ENCODE measurements around the gene EXOSC1.

Gene EXOSC1

DNA sequence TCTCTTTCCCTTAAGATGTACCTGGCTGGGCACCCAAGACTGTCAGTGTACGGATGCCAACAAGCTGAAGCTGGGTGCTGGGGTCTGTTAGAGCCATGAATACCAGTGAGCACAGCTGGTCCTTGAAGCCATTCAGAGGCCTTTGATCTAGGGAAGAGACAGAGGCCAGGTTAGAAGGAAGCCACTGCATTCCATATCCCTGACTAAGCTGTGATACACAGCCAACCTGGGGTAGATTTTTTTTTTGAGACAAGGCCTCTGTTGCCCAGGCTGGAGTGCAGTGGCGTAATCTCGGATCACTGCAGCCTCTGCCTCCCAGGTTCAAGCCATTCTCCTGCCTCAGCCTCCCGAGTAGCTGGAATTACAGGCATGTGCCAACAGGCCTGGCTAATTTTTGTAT lies 20.9 kb upstream of the EXOSC1 start:
- TF ChIP-seq, protein P1, sequence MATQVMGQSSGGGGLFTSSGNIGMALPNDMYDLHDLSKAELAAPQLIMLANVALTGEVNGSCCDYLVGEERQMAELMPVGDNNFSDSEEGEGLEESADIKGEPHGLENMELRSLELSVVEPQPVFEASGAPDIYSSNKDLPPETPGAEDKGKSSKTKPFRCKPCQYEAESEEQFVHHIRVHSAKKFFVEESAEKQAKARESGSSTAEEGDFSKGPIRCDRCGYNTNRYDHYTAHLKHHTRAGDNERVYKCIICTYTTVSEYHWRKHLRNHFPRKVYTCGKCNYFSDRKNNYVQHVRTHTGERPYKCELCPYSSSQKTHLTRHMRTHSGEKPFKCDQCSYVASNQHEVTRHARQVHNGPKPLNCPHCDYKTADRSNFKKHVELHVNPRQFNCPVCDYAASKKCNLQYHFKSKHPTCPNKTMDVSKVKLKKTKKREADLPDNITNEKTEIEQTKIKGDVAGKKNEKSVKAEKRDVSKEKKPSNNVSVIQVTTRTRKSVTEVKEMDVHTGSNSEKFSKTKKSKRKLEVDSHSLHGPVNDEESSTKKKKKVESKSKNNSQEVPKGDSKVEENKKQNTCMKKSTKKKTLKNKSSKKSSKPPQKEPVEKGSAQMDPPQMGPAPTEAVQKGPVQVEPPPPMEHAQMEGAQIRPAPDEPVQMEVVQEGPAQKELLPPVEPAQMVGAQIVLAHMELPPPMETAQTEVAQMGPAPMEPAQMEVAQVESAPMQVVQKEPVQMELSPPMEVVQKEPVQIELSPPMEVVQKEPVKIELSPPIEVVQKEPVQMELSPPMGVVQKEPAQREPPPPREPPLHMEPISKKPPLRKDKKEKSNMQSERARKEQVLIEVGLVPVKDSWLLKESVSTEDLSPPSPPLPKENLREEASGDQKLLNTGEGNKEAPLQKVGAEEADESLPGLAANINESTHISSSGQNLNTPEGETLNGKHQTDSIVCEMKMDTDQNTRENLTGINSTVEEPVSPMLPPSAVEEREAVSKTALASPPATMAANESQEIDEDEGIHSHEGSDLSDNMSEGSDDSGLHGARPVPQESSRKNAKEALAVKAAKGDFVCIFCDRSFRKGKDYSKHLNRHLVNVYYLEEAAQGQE (IDR thresholded peaks at IDR 0.05; ENCODE audit: insufficient replicate concordance, low read depth), result no peak
- TF ChIP-seq SPI1 (IDR thresholded peaks at IDR 0.05; ENCODE audit: borderline replicate concordance, low read depth) (no peak), GABPA (IDR thresholded peaks at IDR 0.05; ENCODE audit: low read depth) (no peak), POLR2AphosphoS5 (IDR thresholded peaks at IDR 0.05; ENCODE audit: low read depth) (no peak)
- TF ChIP-seq, protein P2, sequence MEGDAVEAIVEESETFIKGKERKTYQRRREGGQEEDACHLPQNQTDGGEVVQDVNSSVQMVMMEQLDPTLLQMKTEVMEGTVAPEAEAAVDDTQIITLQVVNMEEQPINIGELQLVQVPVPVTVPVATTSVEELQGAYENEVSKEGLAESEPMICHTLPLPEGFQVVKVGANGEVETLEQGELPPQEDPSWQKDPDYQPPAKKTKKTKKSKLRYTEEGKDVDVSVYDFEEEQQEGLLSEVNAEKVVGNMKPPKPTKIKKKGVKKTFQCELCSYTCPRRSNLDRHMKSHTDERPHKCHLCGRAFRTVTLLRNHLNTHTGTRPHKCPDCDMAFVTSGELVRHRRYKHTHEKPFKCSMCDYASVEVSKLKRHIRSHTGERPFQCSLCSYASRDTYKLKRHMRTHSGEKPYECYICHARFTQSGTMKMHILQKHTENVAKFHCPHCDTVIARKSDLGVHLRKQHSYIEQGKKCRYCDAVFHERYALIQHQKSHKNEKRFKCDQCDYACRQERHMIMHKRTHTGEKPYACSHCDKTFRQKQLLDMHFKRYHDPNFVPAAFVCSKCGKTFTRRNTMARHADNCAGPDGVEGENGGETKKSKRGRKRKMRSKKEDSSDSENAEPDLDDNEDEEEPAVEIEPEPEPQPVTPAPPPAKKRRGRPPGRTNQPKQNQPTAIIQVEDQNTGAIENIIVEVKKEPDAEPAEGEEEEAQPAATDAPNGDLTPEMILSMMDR (IDR thresholded peaks at IDR 0.05; ENCODE audit: insufficient read depth, low read length), result no peak
- H3K27me3 ChIP-seq (ENCODE audit: insufficient read depth, poor library complexity, severe bottlenecking), result no peaks in the 10 kb centered on the region

DNA sequence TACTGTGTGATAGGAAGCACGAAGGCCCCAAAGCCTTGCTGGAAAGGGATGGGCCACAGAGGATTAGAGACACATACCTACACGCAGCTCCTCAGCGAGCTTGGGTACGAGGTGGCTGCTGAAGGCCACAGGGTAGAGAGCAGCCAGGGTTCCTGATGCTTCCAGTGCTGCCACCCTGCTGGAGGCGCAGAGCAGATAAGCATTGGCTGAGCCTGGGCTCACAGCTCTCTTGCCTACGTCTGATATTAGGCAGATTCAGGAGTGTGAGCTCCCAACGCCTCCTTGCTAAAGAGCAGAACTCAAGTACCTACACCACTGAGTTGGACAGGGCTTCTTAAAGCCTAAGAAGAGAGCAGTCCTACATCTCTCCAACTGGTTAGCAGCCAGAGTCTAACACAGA lies 20.2 kb upstream of the EXOSC1 start:
- Histone ChIP-seq H3K27me3 (ENCODE audit: insufficient read depth, poor library complexity, severe bottlenecking) (no peaks in the 10 kb centered on the region), H3K27ac (replicated peaks) (no peak overlapping the region), H3K4me3 (replicated peaks; ENCODE audit: insufficient read depth, low read length) (no peak overlapping the region)
- DNase-seq (ENCODE audit: low read depth in 1 of 2, low spot score in 1 of 2), result no peak
- no peak for TF ChIP-seq GABPA (IDR thresholded peaks at IDR 0.05; ENCODE audit: low read depth)
- TF ChIP-seq, protein P2 (IDR thresholded peaks at IDR 0.05; ENCODE audit: insufficient read depth, low read length), result no peak
- TF ChIP-seq, protein P1 (IDR thresholded peaks at IDR 0.05; ENCODE audit: insufficient replicate concordance, low read depth), result no peak
- no peak for TF ChIP-seq SPI1 (IDR thresholded peaks at IDR 0.05; ENCODE audit: borderline replicate concordance, low read depth)
- TF ChIP-seq POLR2AphosphoS5 (IDR thresholded peaks at IDR 0.05; ENCODE audit: low read depth), result no peak

More for the DNA sequence above, 20.9 kb upstream of the EXOSC1 start:
- Histone ChIP-seq H3K4me3 (replicated peaks; ENCODE audit: insufficient read depth, low read length) (no peak overlapping the region), H3K27ac (replicated peaks) (no peak overlapping the region)
- no peak for DNase-seq (ENCODE audit: low read depth in 1 of 2, low spot score in 1 of 2)

DNA sequence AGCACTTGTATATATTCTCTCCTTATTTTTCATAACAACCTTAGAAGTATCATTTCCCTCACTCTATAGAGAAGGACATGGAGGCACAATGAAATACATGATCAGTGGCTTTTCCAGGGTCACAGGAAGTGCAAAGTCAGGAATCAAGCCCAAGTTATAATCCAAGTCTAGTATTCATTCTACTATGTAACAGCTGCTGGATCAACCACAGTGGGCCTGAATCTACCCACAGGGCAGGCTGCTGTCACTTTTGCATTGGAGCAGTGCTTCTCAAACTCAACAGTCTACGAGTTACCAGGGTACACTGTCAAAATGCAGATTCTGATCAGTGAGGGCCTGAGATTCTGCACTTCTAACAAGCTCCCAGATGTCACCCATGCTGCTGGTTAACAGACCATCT lies 18.4 kb upstream of the EXOSC1 start:
- Histone ChIP-seq H3K27me3 (ENCODE audit: insufficient read depth, poor library complexity, severe bottlenecking) (no peaks in the 10 kb centered on the region), H3K4me3 (replicated peaks; ENCODE audit: insufficient read depth, low read length) (no peak overlapping the region), H3K27ac (replicated peaks) (no peak overlapping the region)
- no peak for TF ChIP-seq SPI1 (IDR thresholded peaks at IDR 0.05; ENCODE audit: borderline replicate concordance, low read depth)
- TF ChIP-seq, protein P1 (IDR thresholded peaks at IDR 0.05; ENCODE audit: insufficient replicate concordance, low read depth), result no peak
- no peak for TF ChIP-seq POLR2AphosphoS5 (IDR thresholded peaks at IDR 0.05; ENCODE audit: low read depth)
- TF ChIP-seq, protein P2 (IDR thresholded peaks at IDR 0.05; ENCODE audit: insufficient read depth, low read length), result no peak
- TF ChIP-seq GABPA (IDR thresholded peaks at IDR 0.05; ENCODE audit: low read depth), result no peak
- no peak for DNase-seq (ENCODE audit: low read depth in 1 of 2, low spot score in 1 of 2)

Data from HL-60 (cell line).